Neuronal stem cell (in vitro differentiated cells): Measurements from ENCODE around the gene NPTXR.

Experiments
- DNase-seq: peaks from one replicate; pipeline ENCODE4 v3.0.0-alpha.2; 2013; ENCODE audit warnings: low spot score
- H2AFZ ChIP-seq: one replicate; pipeline ENCODE4 v1.6.1; 2013; ENCODE audit warnings: mild to moderate bottlenecking, low read length, inconsistent platforms
- H2AK5ac ChIP-seq: 2 replicates; pipeline ENCODE4 v1.6.1; 2013; ENCODE audit warnings: low read depth, mild to moderate bottlenecking, inconsistent platforms, low read length, moderate library complexity, mixed read lengths
- H2BK120ac ChIP-seq: 2 replicates; pipeline ENCODE4 v1.6.1; 2013; ENCODE audit warnings: low read depth, mild to moderate bottlenecking, inconsistent platforms, low read length, moderate library complexity, mixed read lengths
- H2BK12ac ChIP-seq: one replicate; pipeline ENCODE4 v1.6.1; 2013; ENCODE audit warnings: low read length, inconsistent platforms
- H2BK15ac ChIP-seq: 2 replicates; pipeline ENCODE4 v1.6.1; 2013; ENCODE audit warnings: mild to moderate bottlenecking, low read length, inconsistent platforms, mixed read lengths
- H2BK5ac ChIP-seq: one replicate; pipeline ENCODE4 v1.6.1; 2013; ENCODE audit warnings: inconsistent platforms, mild to moderate bottlenecking, low read length, moderate library complexity
- H3K14ac ChIP-seq: one replicate; pipeline ENCODE4 v1.6.1; 2013; ENCODE audit warnings: low read length, inconsistent platforms
- H3K18ac ChIP-seq: 2 replicates; pipeline ENCODE4 v1.6.1; 2013; ENCODE audit warnings: low read length, inconsistent platforms
- H3K23ac ChIP-seq: 2 replicates; pipeline ENCODE4 v1.6.1; 2013; ENCODE audit warnings: low read depth, mild to moderate bottlenecking, mixed read lengths, low read length, inconsistent platforms; ENCODE audit not compliant: poor library complexity
- H3K27ac ChIP-seq: replicated peaks from 3 replicates; pipeline ENCODE4 v1.5.1; 2013; ENCODE audit warnings: low read length, inconsistent platforms
- H3K27me3 ChIP-seq, 3 experiments: 2 replicates each; pipeline ENCODE4 v1.6.1; 2013; ENCODE audit warnings: low read length in 3 of 3, mild to moderate bottlenecking in 2 of 3, inconsistent platforms in 1 of 3, low read depth in 1 of 3, mixed read lengths in 1 of 3, moderate library complexity in 1 of 3; ENCODE audit not compliant: control insufficient read depth in 3 of 3, insufficient read depth in 3 of 3
- H3K36me3 ChIP-seq, 2 donors: replicated peaks in 1 of 2; 2 replicates each; pipeline ENCODE4 v1.6.1; 2013; ENCODE audit warnings: low read length in 2 of 2; ENCODE audit not compliant: control insufficient read depth in 2 of 2, insufficient read depth in 2 of 2
- H3K4ac ChIP-seq: 2 replicates; pipeline ENCODE4 v1.6.1; 2013; ENCODE audit warnings: inconsistent platforms, mild to moderate bottlenecking, low read length, moderate library complexity
- H3K4me1 ChIP-seq, 2 donors: 1 replicate in 1 of 2; 2 replicates in 1 of 2; pipeline ENCODE4 v1.6.1; 2013; ENCODE audit warnings: low read length in 2 of 2, low read depth in 1 of 2; ENCODE audit not compliant: control insufficient read depth in 2 of 2, insufficient read depth in 1 of 2
- H3K4me2 ChIP-seq: one replicate; pipeline ENCODE4 v1.6.1; 2013; ENCODE audit warnings: mild to moderate bottlenecking, low read length, inconsistent platforms; ENCODE audit not compliant: insufficient read depth, poor library complexity, severe bottlenecking
- H3K4me3 ChIP-seq, 2 donors: 2 replicates each; pipeline ENCODE4 v1.5.1; 2013; ENCODE audit warnings: low read length in 2 of 2, mild to moderate bottlenecking in 2 of 2, inconsistent platforms in 1 of 2, moderate library complexity in 1 of 2
- H3K79me1 ChIP-seq: one replicate; pipeline ENCODE4 v1.6.1; 2013; ENCODE audit warnings: low read depth, mild to moderate bottlenecking, inconsistent platforms, low read length, moderate library complexity
- H3K9ac ChIP-seq: one replicate; pipeline ENCODE4 v1.6.1; 2013; ENCODE audit warnings: mild to moderate bottlenecking, low read depth, low read length, inconsistent platforms; ENCODE audit not compliant: poor library complexity
- H3K9me3 ChIP-seq, 2 donors: replicated peaks in 1 of 2; 2 replicates each; pipeline versions ENCODE3 to v1.6.1; 2013; ENCODE audit warnings: low read length in 2 of 2, mild to moderate bottlenecking in 2 of 2, inconsistent platforms in 1 of 2, low read depth in 1 of 2, mixed read lengths in 1 of 2, moderate library complexity in 1 of 2; ENCODE audit not compliant: control insufficient read depth in 2 of 2, insufficient read depth in 1 of 2
- H4K8ac ChIP-seq: one replicate; pipeline ENCODE4 v1.6.1; 2013; ENCODE audit warnings: low read depth, mild to moderate bottlenecking, inconsistent platforms, low read length, moderate library complexity
- H4K91ac ChIP-seq: one replicate; pipeline ENCODE4 v1.6.1; 2013; ENCODE audit warnings: low read length, low read depth, mild to moderate bottlenecking, inconsistent platforms; ENCODE audit not compliant: poor library complexity
- WGBS, 2 donors: extraction: QIAGEN DNeasy Blood & Tissue Kit; methylation state at CpG; one replicate each; pipeline ENCODE4 v1.1.7; 2013; ENCODE audit warnings: missing lambda C conversion rate in 2 of 2, mixed read lengths in 1 of 2; ENCODE audit not compliant: insufficient read length in 2 of 2, insufficient replicate concordance in 1 of 2; ENCODE audit errors: extremely low coverage in 2 of 2; 5-methylcytosine and 5-hydroxymethylcytosine counted together

The NPTXR gene

DNA sequence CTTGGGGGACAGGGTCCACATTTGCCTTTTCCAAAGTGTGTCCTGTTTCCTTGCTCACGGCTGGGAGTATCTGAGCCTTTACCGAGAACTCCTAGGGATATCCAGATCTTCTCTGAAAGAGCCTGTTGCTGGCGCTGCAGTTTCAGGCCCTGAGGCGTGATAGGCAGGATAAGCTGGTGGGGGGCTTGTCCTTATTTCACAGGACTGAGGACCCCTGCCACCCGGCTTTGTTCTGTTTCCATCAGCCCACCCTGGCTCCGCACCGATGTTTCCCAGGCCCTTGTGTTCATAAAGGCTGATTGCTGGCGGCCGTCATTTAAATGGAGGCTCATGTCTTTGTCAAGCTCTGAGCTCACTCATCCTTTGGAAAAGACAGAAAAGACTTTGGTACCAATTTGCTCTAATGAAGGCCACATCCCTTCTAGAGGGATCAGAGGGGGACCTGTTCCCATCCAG is 9.4 kb upstream of the NPTXR start:
- no peak overlapping the region for H2BK15ac ChIP-seq

DNA sequence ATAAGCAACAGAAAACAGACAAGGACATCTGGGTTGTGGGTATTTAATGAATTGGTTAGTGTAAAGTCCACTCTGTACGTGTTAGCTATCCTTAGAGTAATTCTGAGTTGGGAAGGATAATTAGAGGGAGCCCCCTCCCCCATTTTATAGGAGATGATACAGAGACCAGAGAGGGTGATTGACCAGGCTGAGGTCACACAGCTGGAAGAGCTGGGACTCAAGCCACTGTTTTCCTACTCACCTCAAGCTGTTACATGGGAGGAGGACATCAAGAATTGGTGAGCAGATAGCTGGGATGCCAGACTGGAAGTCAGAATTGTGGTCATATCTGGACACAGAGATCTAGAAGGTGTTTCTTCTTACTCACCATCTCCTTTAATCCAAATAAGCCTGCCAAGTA is 8.7 kb upstream of the NPTXR start:
- Histone ChIP-seq H2AK5ac (peak overlapping the region; percentile 3), H2BK15ac (no peak overlapping the region), H2BK12ac (no peak overlapping the region), H3K4me3 (no peak overlapping the region), H4K91ac (no peak overlapping the region), H3K79me1 (no peaks in the 10 kb centered on the region), H2BK120ac (no peak overlapping the region), H2AFZ (no peak overlapping the region), H4K8ac (no peak overlapping the region), H3K14ac (no peak overlapping the region), H3K18ac (no peak overlapping the region), H3K27me3 (peaks cover 0 to 59% (median 0%) of the 10 kb centered on the region in 3 experiments), H3K4me2 (no peak overlapping the region), H3K9me3 (no peaks in the 10 kb centered on the region), H3K36me3 (no peaks in the 10 kb centered on the region), H3K9ac (no peak overlapping the region), H3K27ac (peak overlapping the region; percentile 85), H3K4ac (no peak overlapping the region), H3K23ac (no peak overlapping the region), H3K4me1 (peaks cover 4 to 10% of the 10 kb centered on the region in 2 donors), H2BK5ac (peak overlapping the region; percentile 60)
- no CpG with 5 or more reads among the region's 1 CpG for WGBS, 2 donors
- DNase-seq: no peak

More for the DNA sequence above, 9.4 kb upstream of the NPTXR start:
- Histone ChIP-seq H3K4me3 (no peak overlapping the region), H3K4ac (no peak overlapping the region), H3K27ac (peak overlapping the region; percentile 85), H4K91ac (no peak overlapping the region), H3K4me2 (no peak overlapping the region), H3K9ac (no peak overlapping the region), H2AK5ac (no peak overlapping the region), H4K8ac (no peak overlapping the region), H3K18ac (peak overlapping the region; percentile 88), H3K27me3 (peaks cover 0 to 55% (median 0%) of the 10 kb centered on the region in 3 experiments), H3K23ac (no peak overlapping the region), H3K14ac (no peak overlapping the region), H2AFZ (peak overlapping the region; percentile 24), H3K4me1 (peaks cover 5 to 15% of the 10 kb centered on the region in 2 donors), H2BK5ac (peak overlapping the region; percentile 60), H3K9me3 (no peaks in the 10 kb centered on the region), H2BK120ac (no peak overlapping the region), H3K79me1 (no peaks in the 10 kb centered on the region), H2BK12ac (no peak overlapping the region), H3K36me3 (no peaks in the 10 kb centered on the region)
- peak; percentile 67 for DNase-seq
- WGBS, 2 donors: no CpG with 5 or more reads among the region's 9 CpGs

DNA sequence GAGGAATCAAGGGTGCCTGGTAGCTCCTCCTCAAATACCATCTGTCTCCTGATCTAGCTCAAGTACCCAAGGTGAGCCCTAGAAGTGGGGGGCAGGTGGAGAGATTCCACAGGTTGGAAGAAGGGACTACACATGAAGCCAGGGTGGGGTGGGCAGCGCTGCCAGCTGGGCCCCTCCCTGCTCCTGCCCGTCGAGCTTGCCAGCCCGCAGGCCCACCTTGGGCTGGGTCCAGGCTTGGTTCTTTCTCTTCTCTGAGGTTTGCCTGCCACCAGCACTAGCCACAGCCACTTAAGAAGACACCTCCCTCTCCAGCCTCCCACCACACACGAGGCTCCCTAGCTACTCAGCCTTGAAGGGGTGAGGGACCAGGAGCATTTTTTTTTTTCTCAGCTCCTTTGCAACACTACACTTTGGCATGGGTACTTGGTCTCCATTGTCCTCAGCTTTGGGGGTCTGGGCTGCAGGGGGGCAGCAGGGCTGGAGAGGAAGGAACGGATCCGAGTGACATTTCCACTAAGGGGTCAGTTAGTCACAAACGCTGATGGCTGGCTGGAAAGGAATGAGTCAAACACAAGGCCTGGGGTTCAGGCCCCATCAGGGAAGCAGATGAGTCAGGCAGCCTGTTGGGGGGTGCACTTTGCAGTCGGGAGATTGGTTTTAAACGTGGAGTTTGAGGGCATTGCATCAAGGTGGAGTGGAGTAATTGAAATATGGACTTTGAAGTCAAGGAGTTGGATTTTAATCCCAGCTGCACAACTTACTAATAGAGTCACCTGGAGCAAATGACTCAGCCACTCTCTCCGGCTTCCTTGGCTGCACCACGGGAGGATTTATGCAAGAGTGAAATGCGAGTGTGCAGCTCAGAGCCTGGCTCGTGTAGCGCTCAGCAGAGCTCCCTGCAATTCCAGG is 7.4 kb upstream of the NPTXR start:
- Histone ChIP-seq H3K4me2 (no peak overlapping the region), H4K8ac (no peak overlapping the region), H3K4me1 (peaks cover 4 to 10% of the 10 kb centered on the region in 2 donors), H2AFZ (no peak overlapping the region), H3K14ac (no peak overlapping the region), H2BK12ac (peak overlapping the region; percentile 89), H2BK5ac (no peak overlapping the region), H2AK5ac (peak overlapping the region; percentile 70), H2BK15ac (no peak overlapping the region), H4K91ac (no peak overlapping the region), H3K79me1 (no peaks in the 10 kb centered on the region), H3K9ac (no peak overlapping the region), H3K27me3 (peaks cover 0 to 68% (median 0%) of the 10 kb centered on the region in 3 experiments), H3K4ac (no peak overlapping the region), H3K36me3 (no peaks in the 10 kb centered on the region), H3K9me3 (no peaks in the 10 kb centered on the region), H3K18ac (peak overlapping the region; percentile 65), H2BK120ac (no peak overlapping the region), H3K23ac (no peak overlapping the region), H3K4me3 (no peak overlapping the region), H3K27ac (no peak overlapping the region)
- DNase-seq: no peak
- no CpG with 5 or more reads among the region's 15 CpGs for WGBS, 2 donors

DNA sequence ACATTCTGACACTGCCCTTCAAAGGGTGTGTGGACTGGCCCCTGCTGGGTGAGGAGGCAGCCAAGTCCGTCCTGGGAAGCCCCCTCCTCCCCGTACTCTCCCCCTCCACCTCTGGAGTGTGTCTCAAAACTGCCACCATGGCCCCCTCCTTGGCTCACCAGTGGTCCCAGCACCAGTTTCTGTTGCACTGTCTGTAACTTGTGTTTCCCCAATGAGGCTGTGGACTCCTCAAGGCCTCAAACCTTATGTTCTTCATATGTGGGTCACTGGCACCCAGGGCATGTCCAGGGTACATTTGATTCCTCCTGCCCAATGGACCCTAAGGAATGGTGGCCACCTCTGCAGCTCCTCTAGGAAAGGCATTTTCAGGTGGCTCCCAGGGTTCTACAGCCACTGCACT is 6.6 kb upstream of the NPTXR start:
- Histone ChIP-seq H4K91ac (no peak overlapping the region), H2AFZ (no peak overlapping the region), H3K9me3 (no peaks in the 10 kb centered on the region), H3K4me2 (no peak overlapping the region), H3K27ac (no peak overlapping the region), H3K14ac (no peak overlapping the region), H3K4me1 (peaks cover 4 to 10% of the 10 kb centered on the region in 2 donors), H2BK15ac (no peak overlapping the region), H3K27me3 (peaks cover 0 to 74% (median 3%) of the 10 kb centered on the region in 3 experiments), H4K8ac (no peak overlapping the region), H3K79me1 (no peaks in the 10 kb centered on the region), H3K23ac (no peak overlapping the region), H2BK5ac (no peak overlapping the region), H3K18ac (no peak overlapping the region), H3K36me3 (no peaks in the 10 kb centered on the region), H2BK12ac (no peak overlapping the region), H3K4me3 (no peak overlapping the region), H2AK5ac (peak overlapping the region; percentile 33), H2BK120ac (no peak overlapping the region), H3K4ac (no peak overlapping the region), H3K9ac (no peak overlapping the region)
- DNase-seq: no peak
- WGBS, 2 donors: no CpG with 5 or more reads among the region's 2 CpGs
